Mesenchymal stem cell (in vitro differentiated cells and primary cell): ENCODE results near the gene BTN1A1.

Experiments used
- DNase-seq: peaks from one replicate; pipeline ENCODE4 v3.0.0-alpha.2; 2013
- H2AFZ ChIP-seq: one replicate; pipeline ENCODE4 v1.6.1; 2013; ENCODE audit warnings: low read depth, mild to moderate bottlenecking, control low read depth, inconsistent platforms, low read length, moderate library complexity
- H2AK5ac ChIP-seq: 2 replicates; pipeline ENCODE4 v1.6.1; 2013; ENCODE audit warnings: low read length, moderate library complexity, mild to moderate bottlenecking, inconsistent platforms; ENCODE audit not compliant: severe bottlenecking
- H2BK120ac ChIP-seq: one replicate; pipeline ENCODE4 v1.6.1; 2013; ENCODE audit warnings: low read depth, mild to moderate bottlenecking, inconsistent platforms, low read length, moderate library complexity
- H2BK12ac ChIP-seq, 2 experiments: one replicate each; pipeline ENCODE4 v1.6.1; 2013; ENCODE audit warnings: inconsistent platforms in 2 of 2, low read length in 2 of 2, mild to moderate bottlenecking in 2 of 2, moderate library complexity in 2 of 2, control low read depth in 1 of 2
- H2BK15ac ChIP-seq: one replicate; pipeline ENCODE4 v1.6.1; 2013; ENCODE audit warnings: mild to moderate bottlenecking, low read depth, inconsistent platforms; ENCODE audit not compliant: poor library complexity, severe bottlenecking
- H2BK5ac ChIP-seq: 2 replicates; pipeline ENCODE4 v1.6.1; 2013; ENCODE audit warnings: low read depth, mild to moderate bottlenecking, low read length, control low read depth, inconsistent platforms; ENCODE audit not compliant: poor library complexity, severe bottlenecking
- H3K14ac ChIP-seq, 2 experiments: one replicate each; pipeline ENCODE4 v1.6.1; 2013; ENCODE audit warnings: inconsistent platforms in 2 of 2, low read length in 2 of 2, control low read depth in 1 of 2, mild to moderate bottlenecking in 1 of 2, moderate library complexity in 1 of 2
- H3K18ac ChIP-seq, 2 experiments: one replicate each; pipeline ENCODE4 v1.6.1; 2013; ENCODE audit warnings: inconsistent platforms in 2 of 2, low read length in 2 of 2, control low read depth in 1 of 2, low read depth in 1 of 2, mild to moderate bottlenecking in 1 of 2
- H3K23ac ChIP-seq, 2 experiments: one replicate each; pipeline ENCODE4 v1.6.1; 2013; ENCODE audit warnings: inconsistent platforms in 2 of 2, low read length in 2 of 2, mild to moderate bottlenecking in 2 of 2, moderate library complexity in 2 of 2, control low read depth in 1 of 2
- H3K27ac ChIP-seq: 2 replicates; pipeline ENCODE4 v1.5.1; 2013; ENCODE audit warnings: mild to moderate bottlenecking, moderate library complexity, low read length, control low read depth, inconsistent platforms; ENCODE audit not compliant: poor library complexity, severe bottlenecking
- H3K27me3 ChIP-seq, 2 experiments: 2 replicates each; pipeline versions ENCODE4 v1.6.1 to v1.7.0; 2013; ENCODE audit warnings: low read length in 2 of 2, mild to moderate bottlenecking in 2 of 2, moderate library complexity in 2 of 2, control low read depth in 1 of 2, inconsistent platforms in 1 of 2; ENCODE audit not compliant: control insufficient read depth in 1 of 2, insufficient read depth in 1 of 2
- H3K36me3 ChIP-seq, 2 experiments: 2 replicates each; pipeline versions ENCODE4 v1.6.1 to v1.7.0; 2013; ENCODE audit warnings: low read length in 2 of 2, control low read depth in 1 of 2, inconsistent platforms in 1 of 2, low read depth in 1 of 2, mild to moderate bottlenecking in 1 of 2; ENCODE audit not compliant: insufficient read depth in 2 of 2, control insufficient read depth in 1 of 2
- H3K4ac ChIP-seq, 2 experiments: one replicate each; pipeline ENCODE4 v1.6.1; 2013; ENCODE audit warnings: inconsistent platforms in 2 of 2, low read length in 2 of 2, mild to moderate bottlenecking in 2 of 2, moderate library complexity in 2 of 2, control low read depth in 1 of 2, low read depth in 1 of 2
- H3K4me1 ChIP-seq: 2 replicates; pipeline ENCODE4 v1.6.1; 2013; ENCODE audit warnings: low read depth, low read length, control low read depth; ENCODE audit not compliant: control insufficient read depth, insufficient read depth
- H3K4me2 ChIP-seq: 2 replicates; pipeline ENCODE4 v1.6.1; 2013; ENCODE audit warnings: low read length, mild to moderate bottlenecking, inconsistent platforms; ENCODE audit not compliant: poor library complexity, severe bottlenecking
- H3K4me3 ChIP-seq, 2 experiments: 2 replicates each; pipeline versions ENCODE4 v1.5.1 to v1.7.0; 2013; ENCODE audit warnings: low read length in 2 of 2, mild to moderate bottlenecking in 2 of 2, control low read depth in 1 of 2, low read depth in 1 of 2; ENCODE audit not compliant: insufficient read depth in 1 of 2
- H3K79me1 ChIP-seq: replicated peaks from 2 replicates; pipeline ENCODE4 v1.6.1; 2013; ENCODE audit warnings: mild to moderate bottlenecking, control low read depth, low read length, inconsistent platforms; ENCODE audit not compliant: poor library complexity, severe bottlenecking
- H3K9ac ChIP-seq: 2 replicates; pipeline ENCODE4 v1.7.0; 2013; ENCODE audit warnings: mild to moderate bottlenecking, low read length, moderate library complexity
- H3K9me3 ChIP-seq: 2 replicates; pipeline ENCODE4 v1.7.0; 2013; ENCODE audit warnings: mild to moderate bottlenecking, low read length; ENCODE audit not compliant: control insufficient read depth
- H4K8ac ChIP-seq: one replicate; pipeline ENCODE4 v1.6.1; 2013; ENCODE audit warnings: inconsistent platforms, mild to moderate bottlenecking, low read length, moderate library complexity
- H4K91ac ChIP-seq: one replicate; pipeline ENCODE4 v1.6.1; 2013; ENCODE audit warnings: mild to moderate bottlenecking, low read length, inconsistent platforms
- WGBS: methylation state at CpG from one replicate; pipeline ENCODE4 v1.1.7; 2013; ENCODE audit warnings: mixed read lengths; 5-methylcytosine and 5-hydroxymethylcytosine counted together

Gene BTN1A1

DNA sequence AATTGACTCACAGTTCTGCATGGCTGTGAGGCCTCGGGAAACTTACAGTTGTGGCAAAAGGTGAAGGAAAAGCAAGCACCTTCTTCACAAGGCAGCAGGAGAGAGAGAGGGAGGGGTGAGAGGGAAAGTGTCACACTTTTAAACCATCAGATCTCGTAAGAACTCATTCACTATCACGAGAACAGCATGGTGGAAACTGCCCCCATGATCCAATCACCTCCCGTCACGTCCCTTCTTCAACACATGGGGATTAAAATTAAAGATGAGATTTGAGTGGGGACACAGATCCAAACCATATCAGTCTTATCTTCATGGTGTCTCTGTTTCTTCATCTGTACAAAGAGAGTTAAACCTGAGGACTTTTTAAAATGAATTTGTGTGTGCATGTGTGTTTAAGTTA is 13.7 kb upstream of the BTN1A1 start:
- H2BK12ac ChIP-seq = no peak overlapping the region
- H3K4me2 ChIP-seq = no peak overlapping the region
- H3K9ac ChIP-seq = no peak overlapping the region
- peaks cover 7% of the 10 kb centered on the region for H3K9me3 ChIP-seq
- H3K4me1 ChIP-seq = no peaks in the 10 kb centered on the region
- DNase-seq = no peak
- H2AFZ ChIP-seq = no peak overlapping the region
- no peaks in the 10 kb centered on the region for H3K27me3 ChIP-seq
- no peak overlapping the region for H2AK5ac ChIP-seq
- no peak overlapping the region for H2BK15ac ChIP-seq
- no peak overlapping the region for H4K91ac ChIP-seq
- H3K14ac ChIP-seq = no peak overlapping the region
- H3K36me3 ChIP-seq = no peaks in the 10 kb centered on the region
- no peak overlapping the region for H2BK5ac ChIP-seq
- no peak overlapping the region for H4K8ac ChIP-seq
- no peak overlapping the region for H3K27ac ChIP-seq
- no peak overlapping the region for H3K23ac ChIP-seq
- H2BK120ac ChIP-seq = no peak overlapping the region
- H3K79me1 ChIP-seq = no peaks in the 10 kb centered on the region
- no peak overlapping the region for H3K18ac ChIP-seq
- no peak overlapping the region for H3K4me3 ChIP-seq
- H3K4ac ChIP-seq = no peak overlapping the region
- 91% methylated on average over 1 of the region's 5 CpGs for WGBS

DNA sequence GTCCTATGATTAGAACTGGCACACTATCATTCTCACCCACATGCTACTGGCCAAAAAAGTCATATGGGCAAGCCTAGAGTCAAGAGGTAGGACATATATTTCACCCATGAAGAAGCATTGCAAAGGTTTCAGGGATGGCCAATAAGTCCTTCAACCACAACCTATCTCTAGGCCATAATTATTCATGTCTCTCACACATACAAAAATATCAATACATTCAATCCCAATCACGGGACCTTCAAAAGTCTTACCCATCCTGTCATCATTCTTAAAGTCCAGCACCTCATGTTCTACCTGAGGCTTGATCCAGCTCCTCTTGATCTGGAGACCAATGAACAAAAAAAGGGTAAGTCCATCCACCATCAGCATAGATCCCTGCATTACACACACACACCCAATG is 12.6 kb upstream of the BTN1A1 start:
- 94% methylated on average over 1 of the region's 1 CpG for WGBS
- no peak overlapping the region for H3K4ac ChIP-seq

DNA sequence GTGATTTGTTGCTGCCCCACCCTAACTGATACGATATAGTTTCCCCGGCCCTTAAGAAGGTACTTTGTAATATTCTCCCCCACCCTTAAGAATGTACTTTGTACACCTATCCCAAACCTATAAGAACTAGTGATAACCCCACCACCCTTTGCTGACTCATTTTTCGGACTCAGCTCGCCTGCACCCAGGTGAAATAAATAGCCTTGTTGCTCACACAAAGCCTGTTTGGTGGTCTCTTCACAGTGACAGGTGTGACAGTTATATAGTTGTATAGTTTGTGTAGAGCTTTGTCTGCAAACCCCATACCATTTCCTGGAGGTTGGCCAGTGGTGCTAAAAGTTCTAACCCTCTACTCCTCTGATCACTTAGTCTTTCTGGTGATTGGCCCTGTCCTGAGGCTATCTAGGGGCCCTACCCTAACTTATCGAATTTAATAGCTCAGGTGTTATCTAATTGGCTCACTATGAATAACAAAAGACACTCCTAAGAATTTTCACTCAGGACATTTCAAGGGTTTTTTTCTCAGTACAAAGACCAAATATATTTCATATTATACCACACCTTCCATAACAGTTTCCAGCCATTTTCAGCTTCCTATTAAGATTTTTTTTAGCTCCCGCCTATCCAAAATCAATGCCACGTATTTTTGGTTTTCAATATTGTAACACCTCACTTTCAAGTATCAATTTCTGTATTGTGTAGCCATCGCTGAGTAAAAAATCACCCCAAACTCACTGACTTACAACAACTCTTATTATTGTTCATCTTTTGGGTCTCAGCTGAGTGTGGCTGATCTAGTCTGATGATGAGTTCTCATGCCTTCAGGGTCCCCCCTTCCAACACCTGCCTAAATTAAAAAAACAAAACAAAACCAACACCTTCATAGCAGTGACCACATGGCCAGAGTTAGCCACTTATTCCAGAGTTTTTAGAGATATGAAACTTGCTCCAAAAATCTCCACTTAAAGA is 9.8 kb upstream of the BTN1A1 start:
- no peak overlapping the region for H3K23ac ChIP-seq
- no peaks in the 10 kb centered on the region for H3K27me3 ChIP-seq
- no peak overlapping the region for H3K27ac ChIP-seq
- no peak overlapping the region for H2BK120ac ChIP-seq
- no peak for DNase-seq
- WGBS = 91% methylated on average over 7 of the region's 8 CpGs
- no peaks in the 10 kb centered on the region for H3K4me1 ChIP-seq
- H3K18ac ChIP-seq = no peak overlapping the region
- no peak overlapping the region for H3K4ac ChIP-seq
- H2AK5ac ChIP-seq = no peak overlapping the region
- H3K9me3 ChIP-seq = peaks cover 7% of the 10 kb centered on the region
- H2BK12ac ChIP-seq = no peak overlapping the region
- no peak overlapping the region for H3K4me3 ChIP-seq
- no peak overlapping the region for H3K4me2 ChIP-seq
- no peak overlapping the region for H2BK15ac ChIP-seq
- no peaks in the 10 kb centered on the region for H3K79me1 ChIP-seq
- H3K36me3 ChIP-seq = no peaks in the 10 kb centered on the region
- no peak overlapping the region for H3K14ac ChIP-seq
- no peak overlapping the region for H3K9ac ChIP-seq
- H2AFZ ChIP-seq = no peak overlapping the region
- H2BK5ac ChIP-seq = no peak overlapping the region
- no peak overlapping the region for H4K8ac ChIP-seq
- no peak overlapping the region for H4K91ac ChIP-seq

More for the DNA sequence above, 12.6 kb upstream of the BTN1A1 start:
- no peak for DNase-seq
- Histone ChIP-seq H3K23ac (no peak overlapping the region), H2BK15ac (no peak overlapping the region), H3K9ac (no peak overlapping the region), H3K36me3 (no peaks in the 10 kb centered on the region), H3K4me3 (no peak overlapping the region), H2AFZ (no peak overlapping the region), H3K4me1 (no peaks in the 10 kb centered on the region), H2BK120ac (no peak overlapping the region), H3K18ac (no peak overlapping the region), H3K79me1 (no peaks in the 10 kb centered on the region), H2BK5ac (no peak overlapping the region), H4K8ac (no peak overlapping the region), H2BK12ac (no peak overlapping the region), H3K9me3 (peaks cover 7% of the 10 kb centered on the region), H3K27me3 (no peaks in the 10 kb centered on the region), H3K4me2 (no peak overlapping the region), H2AK5ac (no peak overlapping the region), H3K14ac (no peak overlapping the region), H3K27ac (no peak overlapping the region), H4K91ac (no peak overlapping the region)

DNA sequence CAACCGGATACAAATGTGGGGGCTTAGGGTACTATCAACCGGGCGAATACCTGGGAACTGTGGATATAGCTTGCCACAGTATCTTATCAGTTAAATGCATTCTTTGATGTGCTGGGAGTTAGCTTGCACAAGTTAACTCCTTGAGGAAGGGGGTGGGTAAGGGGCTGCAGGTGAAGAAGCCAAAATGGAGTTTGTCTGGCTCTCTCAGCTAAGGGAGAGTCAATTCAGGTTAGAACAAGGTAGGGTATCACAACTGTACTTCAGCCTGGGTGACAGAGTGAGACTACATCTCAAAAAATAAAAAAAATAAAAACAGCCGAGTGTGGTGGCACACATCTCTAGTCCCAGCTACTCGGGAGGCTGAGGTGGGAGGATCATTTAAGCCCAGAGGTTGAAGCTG is 8.5 kb upstream of the BTN1A1 start:
- Histone ChIP-seq H4K8ac (no peak overlapping the region), H3K9me3 (peaks cover 7% of the 10 kb centered on the region), H2BK120ac (no peak overlapping the region), H3K4me2 (no peak overlapping the region), H3K4me3 (no peak overlapping the region), H2AK5ac (no peak overlapping the region), H2BK15ac (no peak overlapping the region), H2BK5ac (no peak overlapping the region), H3K4ac (no peak overlapping the region), H3K36me3 (no peaks in the 10 kb centered on the region), H4K91ac (no peak overlapping the region), H3K27ac (no peak overlapping the region), H3K23ac (no peak overlapping the region), H3K4me1 (no peaks in the 10 kb centered on the region), H2AFZ (no peak overlapping the region), H3K27me3 (no peaks in the 10 kb centered on the region), H3K79me1 (no peaks in the 10 kb centered on the region), H3K9ac (no peak overlapping the region), H3K18ac (no peak overlapping the region), H2BK12ac (no peak overlapping the region), H3K14ac (no peak overlapping the region)
- 90% methylated on average over 5 of the region's 5 CpGs for WGBS
- no peak for DNase-seq
